OCI-LY7 (cell line): Measurements from ENCODE around the gene TTC7B. TPM values are rescaled to one million over a fixed set of nuclear protein-coding genes. Genes with fewer than 3 reads are reported as not detected.

Experiments
- BruUV-seq: library from RNA; stranded (reverse); fragments of 400-500 nt; replicated peaks from 2 replicates; lab custom pipeline; 2021; lab: Mats Ljungman, UMichigan
- CTCF ChIA-PET: fragments of 300-600 bp; sonication (Branson Sonifier 250); formaldehyde crosslinking; loops from one replicate; lab custom pipeline; 2022; ENCODE audit warnings: antibody characterized with exemption; ENCODE audit not compliant: unreplicated experiment; lab: Charles Lee
- POLR2A ChIA-PET: fragments of 300-600 bp; sonication (Branson Sonifier 250); formaldehyde crosslinking; loops from one replicate; lab custom pipeline; 2022; ENCODE audit warnings: antibody characterized with exemption; lab: Charles Lee
- DNase-seq: peaks from one replicate; pipeline ENCODE4 v3.0.0-alpha.2; 2015; ENCODE audit warnings: low spot score
- H2AFZ ChIP-seq: fragments of 200-600 bp; sonication (generic), shearing (Covaris generic); 2 replicates; pipeline ENCODE4 v1.6.1; 2014; ENCODE audit warnings: mild to moderate bottlenecking, antibody characterized with exemption, low read length, moderate library complexity
- H3K27ac ChIP-seq: fragments of 200-600 bp; sonication (generic); 2 replicates; pipeline ENCODE4 v1.5.1; 2014; ENCODE audit warnings: mixed run types, low read depth, mild to moderate bottlenecking, moderate library complexity, low read length, inconsistent platforms; ENCODE audit not compliant: poor library complexity, severe bottlenecking
- H3K36me3 ChIP-seq: fragments of 200-600 bp; sonication (generic); 2 replicates; pipeline ENCODE4 v1.6.1; 2014; ENCODE audit warnings: mild to moderate bottlenecking, antibody characterized with exemption, low read length, moderate library complexity, mixed read lengths; ENCODE audit not compliant: insufficient read depth
- H3K4me1 ChIP-seq: fragments of 200-600 bp; sonication (generic); 2 replicates; pipeline ENCODE4 v1.5.1; 2014; ENCODE audit warnings: mild to moderate bottlenecking, low read length; ENCODE audit not compliant: insufficient read depth, poor library complexity, severe bottlenecking
- H3K4me2 ChIP-seq: fragments of 200-600 bp; sonication (generic); 2 replicates; pipeline ENCODE4 v1.6.1; 2014; ENCODE audit warnings: mild to moderate bottlenecking, low read length
- H3K4me3 ChIP-seq: fragments of 200-600 bp; sonication (generic); 2 replicates; pipeline ENCODE4 v1.5.1; 2014; ENCODE audit warnings: mild to moderate bottlenecking, low read depth, low read length; ENCODE audit not compliant: poor library complexity, severe bottlenecking
- H3K79me2 ChIP-seq: fragments of 200-600 bp; sonication (generic); 2 replicates; pipeline ENCODE4 v1.6.1; 2016; ENCODE audit warnings: low read depth, mild to moderate bottlenecking, low read length, moderate library complexity, mixed read lengths; ENCODE audit not compliant: insufficient read depth
- H3K9me2 ChIP-seq: fragments of 200-600 bp; sonication (generic); 2 replicates; pipeline ENCODE4 v1.6.1; 2016; ENCODE audit warnings: mild to moderate bottlenecking, low read length, mixed read lengths; ENCODE audit not compliant: insufficient read depth
- H3K9me3 ChIP-seq: fragments of 200-600 bp; sonication (generic); 2 replicates; pipeline ENCODE4 v1.6.1; 2014; ENCODE audit warnings: mild to moderate bottlenecking, mixed run types, low read length, mixed read lengths
- H4K20me1 ChIP-seq: fragments of 200-600 bp; sonication (generic); 2 replicates; pipeline ENCODE4 v1.6.1; 2014; ENCODE audit warnings: mild to moderate bottlenecking, antibody characterized with exemption, low read length, moderate library complexity, mixed read lengths; ENCODE audit not compliant: insufficient read depth
- CTCF ChIP-seq: fragments of 200-600 bp; sonication (generic); conservative IDR thresholded peaks from 2 replicates; pipeline ENCODE4 v1.5.1; 2014; ENCODE audit warnings: mild to moderate bottlenecking, antibody characterized with exemption, low read length, moderate library complexity, mixed read lengths
- EZH2phosphoT487 ChIP-seq: fragments of 200-600 bp; sonication (generic); IDR thresholded peaks from 2 replicates; pipeline ENCODE4 v1.6.1; 2018; ENCODE audit warnings: low read depth, borderline replicate concordance, mild to moderate bottlenecking, mixed run types, antibody characterized with exemption, low read length, moderate library complexity, mixed read lengths
- intact Hi-C: fragments of 100-400 bp; cut with micrococcal nuclease; formaldehyde crosslinking; loops from one replicate; pipeline ENCODE4 v1.10.0; 2022; ENCODE audit not compliant: unreplicated experiment
- total RNA-seq, 2 experiments: library from RNA; depleted of rRNA in 1 of 2; stranded (reverse); fragments of >200 nt in 1 of 2; shearing (Covaris generic) in 1 of 2; gene quantifications; 2 replicates each; pipeline ENCODE4 v1.2.3, GENCODE V29; 2014 to 2022

TTC7B gene
- total RNA-seq, 2 experiments from 2014 or later, result 0.19 to 0.51 TPM

- TF ChIP-seq EZH2phosphoT487 (no peak), CTCF (no peak)
- no peaks in the 10 kb centered on the region for H3K9me2 ChIP-seq
- H3K36me3 ChIP-seq, result no peaks in the 10 kb centered on the region
- BruUV-seq, result no TSS peak
- intact Hi-C loops, result no loop called here
- H3K4me2 ChIP-seq, result no peak overlapping the region
- no peak overlapping the region for H2AFZ ChIP-seq
- DNase-seq, result no peak
- H3K27ac ChIP-seq, result no peak overlapping the region
- POLR2A ChIA-PET, result no interaction called here
- CTCF ChIA-PET, result no interaction called here
- no peak overlapping the region for H3K4me3 ChIP-seq
- H3K79me2 ChIP-seq, result no peaks in the 10 kb centered on the region
- H4K20me1 ChIP-seq, result no peaks in the 10 kb centered on the region
- no peaks in the 10 kb centered on the region for H3K9me3 ChIP-seq
- no peaks in the 10 kb centered on the region for H3K4me1 ChIP-seq
These were observed 317.1 kb downstream of the TTC7B start for GRCh38 chr14:90499121-90499520.

GRCh38 chr14:90498198-90498597, 318.0 kb downstream of the TTC7B start:
- no peak for DNase-seq
- Histone ChIP-seq H3K27ac (no peak overlapping the region), H3K4me2 (no peak overlapping the region), H4K20me1 (no peaks in the 10 kb centered on the region), H3K4me1 (no peaks in the 10 kb centered on the region), H3K9me3 (no peaks in the 10 kb centered on the region), H3K36me3 (no peaks in the 10 kb centered on the region), H3K4me3 (no peak overlapping the region), H3K9me2 (no peaks in the 10 kb centered on the region), H2AFZ (no peak overlapping the region), H3K79me2 (no peaks in the 10 kb centered on the region)
- BruUV-seq, result no TSS peak
- intact Hi-C loops, result no loop called here
- TF ChIP-seq EZH2phosphoT487 (no peak), CTCF (no peak)
- ChIA-PET POLR2A (no interaction called here), CTCF (no interaction called here)

GRCh38 chr14:90496379-90496778, 319.9 kb downstream of the TTC7B start:
- Histone ChIP-seq H3K4me2 (no peak overlapping the region), H3K4me3 (no peak overlapping the region), H3K4me1 (no peaks in the 10 kb centered on the region), H2AFZ (no peak overlapping the region), H3K36me3 (no peaks in the 10 kb centered on the region), H4K20me1 (no peaks in the 10 kb centered on the region), H3K9me2 (no peaks in the 10 kb centered on the region), H3K79me2 (no peaks in the 10 kb centered on the region), H3K9me3 (no peaks in the 10 kb centered on the region), H3K27ac (no peak overlapping the region)
- ChIA-PET POLR2A (interaction anchor here (0.5 kb wide), 1 partner anchor 33 kb away, joined by 3 read pairs; no protein-coding TSS in a partner anchor), CTCF (no interaction called here)
- intact Hi-C loops, result no loop called here
- BruUV-seq, result no TSS peak
- TF ChIP-seq CTCF, result no peak
- TF ChIP-seq EZH2phosphoT487, result no peak
- no peak for DNase-seq
